B cell (primary cell): ENCODE measurements around the gene SPSB1. TPM values are rescaled to one million over a fixed set of nuclear protein-coding genes. Genes with fewer than 3 reads are reported as not detected.

Source experiments
- ATAC-seq: fragments of 200-7000 bp; cut with Tn5 transposase; one replicate; pipeline ENCODE4 v1.10.0; 2021; ENCODE audit warnings: low read depth, mild to moderate bottlenecking, moderate number of reproducible peaks, moderate library complexity
- CTCF ChIA-PET: fragments of 350-600 bp; sonication (Branson Sonifier 250); formaldehyde crosslinking; loops from one replicate; lab custom pipeline; 2021; ENCODE audit warnings: antibody characterized with exemption, inconsistent platforms; lab: Charles Lee
- POLR2A ChIA-PET: fragments of 350-600 bp; sonication (Branson Sonifier 250); formaldehyde crosslinking; loops from one replicate; lab custom pipeline; 2021; ENCODE audit warnings: antibody characterized with exemption; lab: Charles Lee
- DNase-seq: peaks from one replicate; pipeline ENCODE4 v3.0.0; 2013
- H2AFZ ChIP-seq: 2 replicates; pipeline ENCODE4 v1.6.1; 2012; ENCODE audit warnings: mild to moderate bottlenecking, low read depth, low read length; ENCODE audit not compliant: insufficient read depth, poor library complexity, severe bottlenecking
- H3K27ac ChIP-seq, 2 donors: 1 replicate in 1 of 2; 2 replicates in 1 of 2; pipeline ENCODE4 v1.5.1; 2012 to 2013; ENCODE audit warnings: low read length in 2 of 2, mild to moderate bottlenecking in 2 of 2, moderate library complexity in 1 of 2
- H3K27me3 ChIP-seq, 4 experiments: fragments of 200-600 bp in 1 of 4; sonication (generic) in 1 of 4; replicated peaks in 1 of 4; 1 replicate in 2 of 4; 2 replicates in 2 of 4; pipeline versions ENCODE4 v1.6.1 to v1.7.0; 2013 to 2016; ENCODE audit warnings: low read length in 3 of 4, mild to moderate bottlenecking in 2 of 4, mixed read lengths in 1 of 4, moderate library complexity in 1 of 4; ENCODE audit not compliant: insufficient read depth in 4 of 4, control insufficient read depth in 3 of 4; ENCODE audit errors: control extremely low read depth in 1 of 4
- H3K36me3 ChIP-seq, 2 experiments: replicated peaks in 1 of 2; 1 replicate in 1 of 2; 2 replicates in 1 of 2; pipeline versions ENCODE4 v1.6.1 to v1.7.1; 2013; ENCODE audit warnings: low read length in 1 of 2; ENCODE audit not compliant: insufficient read depth in 2 of 2, control insufficient read depth in 1 of 2; ENCODE audit errors: control extremely low read depth in 1 of 2, extremely low read depth in 1 of 2
- H3K4me1 ChIP-seq, 2 donors: fragments of 200-600 bp in 1 of 2; sonication (generic) in 1 of 2; 1 replicate in 1 of 2; 2 replicates in 1 of 2; pipeline versions ENCODE4 v1.5.1 to v1.6.1; 2013 to 2017; ENCODE audit warnings: low read length in 2 of 2; ENCODE audit not compliant: control insufficient read depth in 2 of 2, insufficient read depth in 2 of 2
- H3K4me2 ChIP-seq: replicated peaks from 2 replicates; pipeline ENCODE3; 2012; ENCODE audit warnings: mild to moderate bottlenecking, low read depth, low read length; ENCODE audit not compliant: poor library complexity, severe bottlenecking
- H3K4me3 ChIP-seq, 5 experiments: fragments of 200-600 bp in 1 of 5; sonication (generic) in 1 of 5; 1 replicate in 3 of 5; 2 replicates in 2 of 5; pipeline versions ENCODE4 v1.5.1 to v1.7.0; 2011 to 2016; ENCODE audit warnings: low read length in 4 of 5, mild to moderate bottlenecking in 4 of 5, low read depth in 2 of 5, control low read depth in 1 of 5, moderate library complexity in 1 of 5; ENCODE audit not compliant: insufficient read depth in 1 of 5; ENCODE audit errors: control extremely low read depth in 1 of 5, extremely low read depth in 1 of 5
- H3K79me2 ChIP-seq: fragments of 200-600 bp; sonication (generic); one replicate; pipeline ENCODE4 v1.6.0; 2016; ENCODE audit warnings: low read length; ENCODE audit not compliant: control insufficient read depth, insufficient read depth
- H3K9ac ChIP-seq: fragments of 200-600 bp; sonication (generic); 2 replicates; pipeline ENCODE4 v1.6.1; 2017; ENCODE audit warnings: mild to moderate bottlenecking, low read length, moderate library complexity
- H3K9me3 ChIP-seq, 3 donors: one replicate each; pipeline versions ENCODE4 v1.6.1 to v1.7.1; 2013; ENCODE audit warnings: low read length in 2 of 3; ENCODE audit not compliant: control insufficient read depth in 2 of 3, insufficient read depth in 1 of 3; ENCODE audit errors: control extremely low read depth in 1 of 3
- H4K20me1 ChIP-seq: 2 replicates; pipeline ENCODE4 v1.6.0; 2012; ENCODE audit warnings: mild to moderate bottlenecking, low read length; ENCODE audit not compliant: insufficient read depth, control insufficient read depth, poor library complexity, severe bottlenecking
- H3K27ac Mint-ChIP-seq: one replicate; pipeline ENCODE4 v1.8.0; 2021; ENCODE audit warnings: mixed read lengths
- H3K27me3 Mint-ChIP-seq: one replicate; pipeline ENCODE4 v1.8.0; 2021; ENCODE audit warnings: mixed read lengths
- H3K4me1 Mint-ChIP-seq: one replicate; pipeline ENCODE4 v1.8.0; 2021; ENCODE audit warnings: mixed read lengths
- H3K4me3 Mint-ChIP-seq: one replicate; pipeline ENCODE4 v1.8.0; 2021; ENCODE audit warnings: mixed read lengths
- H3K9me3 Mint-ChIP-seq: one replicate; pipeline ENCODE4 v1.8.0; 2022; ENCODE audit warnings: mixed read lengths; ENCODE audit not compliant: insufficient read depth
- CTCF ChIP-seq: fragments of 200-600 bp; IDR thresholded peaks from one replicate; pipeline ENCODE4 v1.8.0; 2022; ENCODE audit warnings: antibody characterized with exemption, mild to moderate bottlenecking
- EZH2 ChIP-seq: IDR thresholded peaks from 2 replicates; pipeline ENCODE4 v1.6.1; 2012; ENCODE audit warnings: borderline replicate concordance, low read depth, mild to moderate bottlenecking, moderate library complexity, low read length; ENCODE audit not compliant: insufficient read depth, poor library complexity, severe bottlenecking
- WGBS: methylation state at CpG from one replicate; pipeline ENCODE4 v1.1.5; 2013; ENCODE audit warnings: missing lambda C conversion rate; ENCODE audit not compliant: insufficient coverage; 5-methylcytosine and 5-hydroxymethylcytosine counted together
- intact Hi-C: fragments of 100-400 bp; cut with micrococcal nuclease; formaldehyde crosslinking; loops from one replicate; pipeline ENCODE4 v1.10.0; 2022
- polyA plus RNA-seq: library from polyadenylated mRNA; depleted of rRNA; stranded (reverse); fragments of >200 nt; gene quantifications from 2 replicates; pipeline ENCODE4 v1.2.3, GENCODE V29; 2012
- total RNA-seq, 2 donors: library from RNA; stranded (reverse); fragments of 120-200 nt in 1 of 2; gene quantifications; 1 replicate in 1 of 2; 2 replicates in 1 of 2; pipeline versions ENCODE4 v1.2.3 to v1.2.4, GENCODE V29; 2013 to 2022

SPSB1 gene
- total and polyA plus RNA-seq, 2 donors (not counting 1 experiment from before 2014, with no cell fraction given): 1.7 to 9.4 TPM

GRCh38 chr1:9395018-9395417 is 102.3 kb downstream of the SPSB1 start:
- peaks cover 6 to 14% of the 10 kb centered on the region in 2 donors for H3K4me1 ChIP-seq
- Mint-ChIP-seq H3K9me3 (no peaks in the 10 kb centered on the region), H3K27me3 (no peaks in the 10 kb centered on the region), H3K27ac (no peak overlapping the region), H3K4me1 (peaks cover 6% of the 10 kb centered on the region), H3K4me3 (no peak overlapping the region)
- no peak for ATAC-seq
- no peaks in the 10 kb centered on the region for H4K20me1 ChIP-seq
- no peak overlapping the region for H2AFZ ChIP-seq
- H3K27ac ChIP-seq: no peak overlapping the region
- no peak overlapping the region for H3K4me3 ChIP-seq
- CTCF ChIA-PET: interaction anchor here (0.6 to 1.1 kb wide), 3 partner anchors 15 to 61 kb away, joined by 3 to 4 read pairs (median 3); no protein-coding TSS in a partner anchor
- WGBS: 95% methylated on average over 7 of the region's 7 CpGs
- no peaks in the 10 kb centered on the region for H3K36me3 ChIP-seq
- H3K27me3 ChIP-seq: no peaks in the 10 kb centered on the region
- no peak overlapping the region for H3K9ac ChIP-seq
- TF ChIP-seq EZH2: no peak
- no peak for TF ChIP-seq CTCF
- POLR2A ChIA-PET: no interaction called here
- no peak for DNase-seq
- peaks cover 0 to 14% (median 0%) of the 10 kb centered on the region in 3 donors for H3K9me3 ChIP-seq
- H3K79me2 ChIP-seq: no peaks in the 10 kb centered on the region
- intact Hi-C loops: no loop called here
- no peak overlapping the region for H3K4me2 ChIP-seq

- no peak overlapping the region for H3K27ac ChIP-seq
- peaks cover 0 to 14% (median 0%) of the 10 kb centered on the region in 3 donors for H3K9me3 ChIP-seq
- Mint-ChIP-seq H3K9me3 (no peaks in the 10 kb centered on the region), H3K4me1 (peaks cover 12% of the 10 kb centered on the region), H3K27ac (no peak overlapping the region), H3K4me3 (no peak overlapping the region), H3K27me3 (no peaks in the 10 kb centered on the region)
- 91% methylated on average over 6 of the region's 6 CpGs for WGBS
- no peaks in the 10 kb centered on the region for H3K36me3 ChIP-seq
- no peak overlapping the region for H3K4me3 ChIP-seq
- H3K4me1 ChIP-seq: peaks cover 10 to 25% of the 10 kb centered on the region in 2 donors
- ATAC-seq (no peak), DNase-seq (no peak)
- TF ChIP-seq EZH2 (no peak), CTCF (no peak)
- H3K9ac ChIP-seq: no peak overlapping the region
- CTCF ChIA-PET: no interaction called here
- no peaks in the 10 kb centered on the region for H4K20me1 ChIP-seq
- intact Hi-C loops: no loop called here
- POLR2A ChIA-PET: no interaction called here
- H3K79me2 ChIP-seq: no peaks in the 10 kb centered on the region
- H2AFZ ChIP-seq: no peak overlapping the region
- no peak overlapping the region for H3K4me2 ChIP-seq
- no peaks in the 10 kb centered on the region for H3K27me3 ChIP-seq
Observed at GRCh38 chr1:9397047-9397446, 104.4 kb downstream of the SPSB1 start.
